UCSD-AML1 (cell line): ENCODE measurements around the gene TRHDE.

Experiments
- DNase-seq: peaks from one replicate; lab custom pipeline; 2025; ENCODE audit not compliant: unreplicated experiment; lab: John Stamatoyannopoulos, UW

TRHDE gene

GRCh38 chr12:72433298-72433697 is 161.1 kb downstream of the TRHDE start:
- no peak for DNase-seq

GRCh38 chr12:72434999-72435398 is 162.8 kb downstream of the TRHDE start:
- no peak for DNase-seq

GRCh38 chr12:72442217-72442616 is 170.0 kb downstream of the TRHDE start:
- no peak for DNase-seq

- DNase-seq: no peak
These were observed 172.0 kb downstream of the TRHDE start for GRCh38 chr12:72444125-72444524.

- DNase-seq: no peak
These were observed 172.4 kb downstream of the TRHDE start for GRCh38 chr12:72444566-72444965.

GRCh38 chr12:72448089-72448488 is 175.9 kb downstream of the TRHDE start:
- DNase-seq: no peak

- DNase-seq: no peak
These were observed 176.6 kb downstream of the TRHDE start for GRCh38 chr12:72448805-72449204.

GRCh38 chr12:72453066-72453465 is 180.9 kb downstream of the TRHDE start:
- DNase-seq: no peak

GRCh38 chr12:72453550-72453949 is 181.4 kb downstream of the TRHDE start:
- DNase-seq: no peak

- no peak for DNase-seq
These were observed 192.3 kb downstream of the TRHDE start for GRCh38 chr12:72464471-72464870.

- DNase-seq: no peak
These were observed 193.0 kb downstream of the TRHDE start for GRCh38 chr12:72465155-72465554.

GRCh38 chr12:72465940-72466630 is 193.9 kb downstream of the TRHDE start:
- no peak for DNase-seq

GRCh38 chr12:72467985-72468384 is 195.8 kb downstream of the TRHDE start:
- DNase-seq: no peak

GRCh38 chr12:72468505-72468904 is 196.3 kb downstream of the TRHDE start:
- DNase-seq: no peak

GRCh38 chr12:72471806-72472205 is 199.6 kb downstream of the TRHDE start:
- no peak for DNase-seq

GRCh38 chr12:72472350-72472749 is 200.2 kb downstream of the TRHDE start:
- DNase-seq: no peak

- no peak for DNase-seq
These were observed 204.1 kb downstream of the TRHDE start for GRCh38 chr12:72476301-72476700.

GRCh38 chr12:72485017-72485701 is 213.0 kb downstream of the TRHDE start:
- no peak for DNase-seq

- no peak for DNase-seq
These were observed 219.3 kb downstream of the TRHDE start for GRCh38 chr12:72491426-72491825.

GRCh38 chr12:72493407-72493806 is 221.2 kb downstream of the TRHDE start:
- DNase-seq: no peak

GRCh38 chr12:72498354-72498753 is 226.2 kb downstream of the TRHDE start:
- no peak for DNase-seq

- DNase-seq: no peak
These were observed 227.1 kb downstream of the TRHDE start for GRCh38 chr12:72499244-72499643.

GRCh38 chr12:72502546-72502945 is 230.4 kb downstream of the TRHDE start:
- DNase-seq: no peak
